SH-SY5Y (cell line): Measurements from ENCODE around the gene SYNC.

Source experiments
- GATA2 ChIP-seq: IDR thresholded peaks from 2 replicates; pipeline ENCODE4 v1.6.1; 2011; ENCODE audit warnings: mild to moderate bottlenecking, low read depth, low read length
- GATA3 ChIP-seq: IDR thresholded peaks from 2 replicates; pipeline ENCODE4 v1.6.1; 2011; ENCODE audit warnings: low read depth, mild to moderate bottlenecking, low read length, moderate library complexity

- no peak for TF ChIP-seq GATA2
- TF ChIP-seq GATA3 = no peak
These were observed 55.0 kb downstream of the SYNC start for GRCh38 chr1:32647308-32648134.
